HG03045 (cell line): ENCODE data around the gene C18orf63.
"Not testable (repeated sequence)": the region's sequence is repeated elsewhere in the genome, so short reads cannot be mapped to it uniquely, and the experiment has no call there.

Experiments
- ATAC-seq: cut with Tn5 transposase; IDR thresholded peaks from one replicate; pipeline ENCODE4 v1.9.1; 2021; ENCODE audit warnings: mild to moderate bottlenecking, moderate library complexity; ENCODE audit not compliant: unreplicated experiment

C18orf63 gene

GRCh38 chr18:74326231-74326630 is 10.6 kb downstream of the C18orf63 start:
- no peak for ATAC-seq

GRCh38 chr18:74326791-74327190 is 11.2 kb downstream of the C18orf63 start:
- not testable (repeated sequence) for ATAC-seq

- no peak for ATAC-seq
Measured at GRCh38 chr18:74328206-74328605, 12.6 kb downstream of the C18orf63 start.

- ATAC-seq = no peak
Measured at GRCh38 chr18:74329688-74330205, 14.1 kb downstream of the C18orf63 start.

GRCh38 chr18:74331404-74331803 is 15.8 kb downstream of the C18orf63 start:
- no peak for ATAC-seq

- ATAC-seq = no peak
Measured at GRCh38 chr18:74333091-74333490, 17.5 kb downstream of the C18orf63 start.

- ATAC-seq = no peak
Measured at GRCh38 chr18:74334242-74334893, 18.7 kb downstream of the C18orf63 start.

- no peak for ATAC-seq
Measured at GRCh38 chr18:74336656-74337055, 21.0 kb downstream of the C18orf63 start.

- no peak for ATAC-seq
Measured at GRCh38 chr18:74337155-74337911, 21.7 kb downstream of the C18orf63 start.

- ATAC-seq = no peak
Measured at GRCh38 chr18:74337912-74338309, 22.3 kb downstream of the C18orf63 start.

GRCh38 chr18:74342416-74343043 is 26.9 kb downstream of the C18orf63 start:
- no peak for ATAC-seq

- ATAC-seq = no peak
Measured at GRCh38 chr18:74346206-74346605, 30.6 kb downstream of the C18orf63 start.

- ATAC-seq = no peak
Measured at GRCh38 chr18:74348581-74348980, 32.9 kb downstream of the C18orf63 start.

- ATAC-seq = no peak
Measured at GRCh38 chr18:74351354-74351753, 35.7 kb downstream of the C18orf63 start.

GRCh38 chr18:74353169-74353775 is 37.6 kb downstream of the C18orf63 start:
- no peak for ATAC-seq

- ATAC-seq = no peak
Measured at GRCh38 chr18:74356959-74357358, 41.3 kb downstream of the C18orf63 start.

- ATAC-seq = no peak
Measured at GRCh38 chr18:74360852-74361655, 45.4 kb downstream of the C18orf63 start.

- ATAC-seq = no peak
Measured at GRCh38 chr18:74367905-74368304, 52.3 kb downstream of the C18orf63 start.

- no peak for ATAC-seq
Measured at GRCh38 chr18:74368901-74369705, 53.5 kb downstream of the C18orf63 start.

- ATAC-seq = no peak
Measured at GRCh38 chr18:74370115-74370514, 54.5 kb downstream of the C18orf63 start.
